T-helper 2 cell treated with Interferon-gamma antibody and Interleukin-4, amounts not matched to agents 100 ng/mL and 5 ng/mL, for 36 hours (primary cell): ENCODE results near the gene UTS2B. TPM values are rescaled to one million over a fixed set of nuclear protein-coding genes. Genes with fewer than 3 reads are reported as not detected.

Source experiments
- intact Hi-C: fragments of 100-400 bp; cut with micrococcal nuclease; formaldehyde crosslinking; loops from one replicate; pipeline ENCODE4 v1.15.1; 2023
- total RNA-seq: library from RNA; stranded (reverse); gene quantifications from 2 replicates; pipeline ENCODE4 v1.2.3, GENCODE V29; 2022

Gene UTS2B
- total RNA-seq, 1 donor from 2014 or later = not detected

DNA sequence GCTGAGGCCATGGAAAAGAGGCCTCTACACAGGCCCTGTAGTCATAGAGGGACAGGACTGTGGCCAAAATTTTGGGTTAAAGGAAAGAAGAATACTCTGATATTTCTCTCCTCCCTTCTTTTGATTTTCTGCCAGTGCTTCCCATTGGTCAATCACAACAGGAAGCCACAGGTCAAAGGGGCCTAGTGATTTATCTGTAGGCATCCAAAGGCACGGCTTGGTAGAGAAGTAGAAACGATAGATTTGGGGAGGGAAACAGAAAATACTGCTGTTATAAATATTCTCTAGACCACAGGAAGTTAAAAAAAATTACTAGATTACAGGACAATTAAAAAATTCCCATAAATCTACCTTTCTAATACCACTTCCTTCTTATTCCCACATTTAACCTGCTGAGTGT, 2.8 kb downstream of the UTS2B start:
- intact Hi-C loops = no loop called here

- intact Hi-C loops = no loop called here
Observed at GRCh38 chr3:191324936-191325335, 5.4 kb downstream of the UTS2B start.

- intact Hi-C loops = no loop called here
Observed at GRCh38 chr3:191321019-191321767, 9.1 kb downstream of the UTS2B start.

GRCh38 chr3:191320316-191320715, 10.0 kb downstream of the UTS2B start:
- intact Hi-C loops = no loop called here

GRCh38 chr3:191316876-191317603, 13.3 kb downstream of the UTS2B start:
- intact Hi-C loops = no loop called here

DNA sequence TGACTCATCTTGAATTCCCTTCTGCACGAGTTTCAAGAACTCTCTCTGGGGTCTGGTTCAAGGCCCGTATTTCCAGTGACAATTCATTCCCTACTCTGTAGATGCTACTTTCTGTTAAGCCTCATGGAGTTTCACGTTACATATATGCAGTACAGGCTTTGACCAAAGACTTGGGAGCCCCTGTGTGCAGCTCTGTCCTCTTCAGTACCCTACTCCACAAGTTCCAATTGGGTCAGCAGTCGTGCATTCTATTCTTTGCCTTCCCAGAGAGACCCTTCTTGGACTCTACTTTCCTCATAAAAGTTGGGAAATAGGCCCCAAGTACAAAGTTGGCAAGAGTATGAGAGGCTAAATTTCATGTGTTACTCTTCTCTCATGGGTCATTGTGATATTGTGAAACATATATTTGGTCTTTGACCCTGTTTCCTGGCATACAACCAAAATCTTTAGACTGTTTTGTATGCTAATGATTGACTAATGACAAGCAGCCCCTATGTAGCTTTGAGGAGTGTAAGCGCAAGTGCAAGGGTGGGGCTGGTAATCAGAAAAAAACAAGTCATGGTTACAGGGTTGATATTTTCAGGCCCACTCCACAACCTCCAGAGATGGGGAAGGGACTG, 16.1 kb downstream of the UTS2B start:
- intact Hi-C loops = no loop called here

GRCh38 chr3:191313296-191313695, 17.0 kb downstream of the UTS2B start:
- intact Hi-C loops = no loop called here

DNA sequence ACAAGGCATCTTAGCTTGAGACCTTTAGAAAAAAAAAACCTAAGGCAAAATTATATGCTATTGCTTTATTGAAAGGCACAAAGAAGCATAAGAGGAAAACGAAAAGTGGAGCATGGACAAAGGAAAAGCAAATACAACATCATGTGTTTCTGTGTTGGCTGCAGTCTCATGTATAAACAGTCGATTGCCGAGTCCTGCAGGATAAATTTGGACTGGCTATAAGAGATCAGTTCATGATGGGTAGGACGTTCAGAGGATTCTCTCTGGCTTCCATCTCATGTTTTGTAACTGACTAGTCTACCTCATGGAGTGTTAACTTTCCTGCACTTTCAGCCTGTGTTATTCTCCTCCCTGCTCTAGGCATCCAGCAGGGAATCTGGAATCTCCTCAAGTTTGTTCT, 23.0 kb downstream of the UTS2B start:
- intact Hi-C loops = no loop called here

GRCh38 chr3:191306428-191306827, 23.9 kb downstream of the UTS2B start:
- intact Hi-C loops = no loop called here

DNA sequence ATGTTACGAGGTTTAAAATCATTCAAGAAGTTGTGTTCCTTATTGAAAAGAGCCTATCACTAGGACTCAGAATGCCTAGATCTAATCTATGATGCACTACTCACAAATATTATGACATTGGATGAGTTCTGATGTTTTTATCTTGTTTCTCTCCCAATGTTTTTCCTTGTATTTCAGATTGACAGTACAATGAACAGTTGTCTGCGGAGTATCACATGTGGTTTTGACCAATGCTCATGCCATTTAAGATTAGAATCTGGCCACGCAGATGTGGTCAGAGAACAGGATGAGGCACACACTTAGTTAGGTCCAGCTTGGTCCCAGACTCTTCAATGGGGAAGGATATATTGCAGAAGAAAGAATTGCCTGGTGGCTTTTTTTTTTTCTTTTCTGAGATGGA, 26.7 kb downstream of the UTS2B start:
- intact Hi-C loops = no loop called here

- intact Hi-C loops = no loop called here
Observed at GRCh38 chr3:191302451-191302850, 27.9 kb downstream of the UTS2B start.

DNA sequence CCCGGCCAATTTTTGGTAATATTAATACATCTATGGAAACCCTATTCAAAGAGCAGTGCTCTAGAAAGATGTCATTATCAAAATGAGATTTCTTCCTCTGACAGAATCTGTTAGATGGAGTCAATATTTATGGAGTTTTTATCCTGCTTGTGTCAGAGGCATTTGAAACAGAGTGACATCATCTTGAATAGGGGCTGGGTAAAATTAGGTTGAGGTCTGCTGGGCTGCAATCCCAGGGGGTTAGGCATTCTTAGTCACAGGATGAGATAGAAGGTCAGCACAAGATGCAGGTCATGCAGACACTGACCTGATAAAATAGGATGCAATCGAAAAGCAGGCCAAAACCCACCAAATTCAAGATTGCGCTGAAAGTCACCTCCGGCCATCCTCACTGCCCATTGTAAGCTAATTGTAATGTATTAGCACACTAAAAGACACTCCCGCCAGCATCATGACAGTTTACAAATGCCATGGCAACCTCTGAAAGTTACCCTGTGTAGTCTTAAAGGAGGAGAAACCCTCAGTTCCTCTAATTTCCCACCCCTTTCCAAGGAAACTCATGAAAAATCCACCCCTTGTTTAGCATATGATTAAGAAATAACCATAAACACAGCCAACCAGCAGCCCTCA, 28.4 kb downstream of the UTS2B start:
- intact Hi-C loops = no loop called here

- intact Hi-C loops = no loop called here
Observed at GRCh38 chr3:191301017-191301416, 29.3 kb downstream of the UTS2B start.

- intact Hi-C loops = no loop called here
Observed at GRCh38 chr3:191300422-191300821, 29.9 kb downstream of the UTS2B start.

GRCh38 chr3:191298846-191299245, 31.5 kb downstream of the UTS2B start:
- intact Hi-C loops = no loop called here

DNA sequence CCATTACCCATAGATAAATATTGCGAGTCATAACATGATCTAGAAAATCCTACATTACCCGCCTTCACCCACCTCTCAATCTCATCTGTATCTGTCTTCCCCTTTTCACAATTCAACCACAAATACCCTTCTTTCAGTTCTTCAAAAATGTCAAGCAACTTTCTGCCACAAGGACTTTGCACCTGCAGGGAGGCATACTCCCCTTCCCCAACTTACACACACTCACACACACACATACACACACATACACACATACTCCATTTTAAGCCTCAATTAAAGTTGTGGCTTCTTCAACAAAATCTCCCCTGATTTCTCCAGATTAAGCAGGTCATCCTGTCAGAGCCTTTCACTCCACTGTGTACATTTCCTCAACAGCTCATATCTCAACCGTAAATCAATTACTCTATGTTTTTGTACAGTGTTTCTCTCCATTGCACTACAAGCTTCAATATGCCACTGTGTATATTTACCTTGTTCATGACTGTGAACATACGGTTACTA, 34.2 kb downstream of the UTS2B start:
- intact Hi-C loops = no loop called here

GRCh38 chr3:191294291-191294690, 36.0 kb downstream of the UTS2B start:
- intact Hi-C loops = no loop called here

- intact Hi-C loops = no loop called here
Observed at GRCh38 chr3:191292243-191293015, 37.9 kb downstream of the UTS2B start.

DNA sequence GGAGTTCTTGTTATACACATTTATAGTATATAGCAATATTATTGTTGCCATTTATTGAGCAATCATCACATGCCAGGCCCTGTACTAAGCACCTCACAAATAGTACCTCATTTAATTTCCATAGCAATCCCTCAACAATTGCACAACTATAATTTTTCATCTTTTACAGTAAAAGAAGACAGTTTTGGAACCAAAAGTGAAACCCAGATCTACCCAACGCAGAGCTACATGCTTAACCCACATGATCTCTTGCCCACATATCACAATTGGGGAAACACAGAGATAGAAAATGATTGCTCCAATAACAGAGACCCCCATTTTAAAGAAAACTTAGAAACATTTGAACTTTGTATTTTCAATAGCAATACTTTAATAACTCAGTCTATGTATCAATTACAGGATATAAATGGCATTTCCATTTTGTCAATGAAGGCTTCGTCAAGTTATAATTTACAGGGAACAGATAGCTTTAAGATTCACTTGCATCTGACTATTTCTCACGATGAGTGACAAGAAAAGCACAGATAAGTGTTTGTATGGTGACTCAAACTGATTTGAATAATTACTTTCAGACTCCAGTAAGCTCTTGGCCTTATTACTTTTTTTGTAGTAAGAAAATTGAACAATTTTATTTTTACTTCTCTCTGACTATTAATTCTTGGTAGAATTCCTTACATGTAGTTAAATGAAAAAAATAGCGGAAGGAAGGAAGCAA, 39.9 kb downstream of the UTS2B start:
- intact Hi-C loops = loop anchor here (2.0 kb wide), 1 partner anchor 38 kb away; the partner anchor contains the start of gene CCDC50

- intact Hi-C loops = no loop called here
Observed at GRCh38 chr3:191283400-191283799, 46.9 kb downstream of the UTS2B start.
